HepG2 (cell line): ENCODE measurements around the gene USP7. TPM values are rescaled to one million over a fixed set of nuclear protein-coding genes. Genes with fewer than 3 reads are reported as not detected.

ENCODE experiments used
- ARID5B ChIP-seq: IDR thresholded peaks from 2 replicates; pipeline ENCODE4 v1.4.0; 2020; ENCODE audit warnings: mild to moderate bottlenecking, missing genetic modification reagents
- BCLAF1 ChIP-seq: fragments of 450-650 bp; IDR thresholded peaks from 2 replicates; pipeline ENCODE4 v1.6.1; 2017; ENCODE audit warnings: mild to moderate bottlenecking
- ETV5 ChIP-seq: IDR thresholded peaks from 2 replicates; pipeline ENCODE4 v1.6.1; 2018; ENCODE audit warnings: missing biosample characterization, missing genetic modification reagents, inconsistent platforms, borderline replicate concordance
- IRF2 ChIP-seq: IDR thresholded peaks from 2 replicates; pipeline ENCODE4 v1.6.1; 2018; ENCODE audit warnings: missing genetic modification reagents, missing compliant biosample characterization
- MXI1 ChIP-seq: IDR thresholded peaks from 3 replicates; pipeline ENCODE4 v1.6.1; 2012; ENCODE audit warnings: low read depth, low read length, inconsistent platforms, borderline replicate concordance
- RBM22 ChIP-seq: fragments of 200-400 bp; formaldehyde crosslinking; optimal IDR thresholded peaks from 2 replicates; pipeline ENCODE3; 2017; ENCODE audit warnings: mild to moderate bottlenecking, low read length, moderate library complexity
- REL ChIP-seq: sonication (generic); formaldehyde crosslinking; conservative IDR thresholded peaks from 2 replicates; pipeline ENCODE4 v1.8.0; 2022; ENCODE audit warnings: mild to moderate bottlenecking, missing genetic modification reagents, moderate library complexity
- RELA ChIP-seq: sonication (generic); formaldehyde crosslinking; IDR thresholded peaks from 2 replicates; pipeline ENCODE4 v1.4.0; 2020; ENCODE audit warnings: missing genetic modification reagents
- TEAD3 ChIP-seq: optimal IDR thresholded peaks from 2 replicates; pipeline ENCODE3; 2016; ENCODE audit warnings: borderline replicate concordance
- ZNF124 ChIP-seq: sonication (generic); formaldehyde crosslinking; IDR thresholded peaks from 2 replicates; pipeline ENCODE4 v1.4.0; 2020; ENCODE audit warnings: missing genetic modification reagents
- ZNF235 ChIP-seq: sonication (generic); formaldehyde crosslinking; IDR thresholded peaks from 2 replicates; pipeline ENCODE4 v1.8.1; 2023; ENCODE audit warnings: mild to moderate bottlenecking, missing genetic modification reagents, borderline replicate concordance
- ZNF296 ChIP-seq: sonication (generic); formaldehyde crosslinking; conservative IDR thresholded peaks from 2 replicates; pipeline ENCODE4 v1.5.0; 2020; ENCODE audit warnings: mild to moderate bottlenecking, missing genetic modification reagents
- ZNF549 ChIP-seq: sonication (generic); formaldehyde crosslinking; IDR thresholded peaks from 2 replicates; pipeline ENCODE4 v1.5.0; 2020; ENCODE audit warnings: missing genetic modification reagents
- ZSCAN21 ChIP-seq: sonication (generic); formaldehyde crosslinking; IDR thresholded peaks from 2 replicates; pipeline ENCODE4 v1.8.0; 2022; ENCODE audit warnings: mild to moderate bottlenecking, missing genetic modification reagents, moderate library complexity, borderline replicate concordance
- polyA plus RNA-seq, 8 experiments: library from polyadenylated mRNA; depleted of rRNA in 3 of 8; stranded (reverse) in 7 of 8; unstranded in 1 of 8; fragments of >200 nt; fragmentation: Illumina TruSeq in 4 of 8; extraction: Trizol in 4 of 8; gene quantifications; 2 replicates each; pipeline versions ENCODE4 v1.2.1 to v1.2.3, GENCODE V29; 2011 to 2016; ENCODE audit warnings: low read depth in 4 of 8, missing spikeins in 1 of 8, mixed read lengths in 1 of 8; ENCODE audit not compliant: insufficient read depth in 1 of 8
- total RNA-seq, 5 experiments: library from RNA; depleted of rRNA; stranded (reverse); fragments of >200 nt; fragmentation: Illumina TruSeq; extraction: Trizol; gene quantifications; 2 replicates each; pipeline ENCODE4 v1.2.3, GENCODE V29; 2016; ENCODE audit warnings: low read depth in 1 of 5
- TF ChIP-seq, protein P1 (sequence below): sonication (generic); formaldehyde crosslinking; IDR thresholded peaks from 2 replicates; pipeline ENCODE4 v1.4.0; 2020; ENCODE audit warnings: missing genetic modification reagents
- TF ChIP-seq, protein P2 (sequence below): sonication (generic); formaldehyde crosslinking; IDR thresholded peaks from 2 replicates; pipeline ENCODE4 v1.8.0; 2022; ENCODE audit warnings: mild to moderate bottlenecking, missing genetic modification reagents, moderate library complexity
- TF ChIP-seq, protein P3 (sequence below): sonication (generic); formaldehyde crosslinking; IDR thresholded peaks from 2 replicates; pipeline ENCODE4 v1.5.1; 2020; ENCODE audit warnings: missing genetic modification reagents, mild to moderate bottlenecking, borderline replicate concordance

Gene USP7
- total and polyA plus RNA-seq, 2 of the 13 experiments (the other 11 are each of a cell fraction or from before 2014, with no cell fraction given), result 52.5 to 173 TPM

- TF ChIP-seq BCLAF1, result no peak
- TF ChIP-seq, protein P1, sequence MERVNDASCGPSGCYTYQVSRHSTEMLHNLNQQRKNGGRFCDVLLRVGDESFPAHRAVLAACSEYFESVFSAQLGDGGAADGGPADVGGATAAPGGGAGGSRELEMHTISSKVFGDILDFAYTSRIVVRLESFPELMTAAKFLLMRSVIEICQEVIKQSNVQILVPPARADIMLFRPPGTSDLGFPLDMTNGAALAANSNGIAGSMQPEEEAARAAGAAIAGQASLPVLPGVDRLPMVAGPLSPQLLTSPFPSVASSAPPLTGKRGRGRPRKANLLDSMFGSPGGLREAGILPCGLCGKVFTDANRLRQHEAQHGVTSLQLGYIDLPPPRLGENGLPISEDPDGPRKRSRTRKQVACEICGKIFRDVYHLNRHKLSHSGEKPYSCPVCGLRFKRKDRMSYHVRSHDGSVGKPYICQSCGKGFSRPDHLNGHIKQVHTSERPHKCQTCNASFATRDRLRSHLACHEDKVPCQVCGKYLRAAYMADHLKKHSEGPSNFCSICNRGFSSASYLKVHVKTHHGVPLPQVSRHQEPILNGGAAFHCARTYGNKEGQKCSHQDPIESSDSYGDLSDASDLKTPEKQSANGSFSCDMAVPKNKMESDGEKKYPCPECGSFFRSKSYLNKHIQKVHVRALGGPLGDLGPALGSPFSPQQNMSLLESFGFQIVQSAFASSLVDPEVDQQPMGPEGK (CRISPR knock-in tag), result peak; percentile 71
- TF ChIP-seq, protein P2, sequence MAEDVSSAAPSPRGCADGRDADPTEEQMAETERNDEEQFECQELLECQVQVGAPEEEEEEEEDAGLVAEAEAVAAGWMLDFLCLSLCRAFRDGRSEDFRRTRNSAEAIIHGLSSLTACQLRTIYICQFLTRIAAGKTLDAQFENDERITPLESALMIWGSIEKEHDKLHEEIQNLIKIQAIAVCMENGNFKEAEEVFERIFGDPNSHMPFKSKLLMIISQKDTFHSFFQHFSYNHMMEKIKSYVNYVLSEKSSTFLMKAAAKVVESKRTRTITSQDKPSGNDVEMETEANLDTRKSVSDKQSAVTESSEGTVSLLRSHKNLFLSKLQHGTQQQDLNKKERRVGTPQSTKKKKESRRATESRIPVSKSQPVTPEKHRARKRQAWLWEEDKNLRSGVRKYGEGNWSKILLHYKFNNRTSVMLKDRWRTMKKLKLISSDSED, result no peak
- TF ChIP-seq ZNF296, result no peak
- no peak for TF ChIP-seq ZNF235 (CRISPR knock-in tag)
- TF ChIP-seq ETV5, result peak; percentile 24; the same call in 1 of the 2 replicates
- no peak for TF ChIP-seq TEAD3 (CRISPR knock-in tag)
- TF ChIP-seq REL, result no peak
- TF ChIP-seq RBM22, result peak; percentile 85
- TF ChIP-seq IRF2 (CRISPR knock-in tag), result 0 out of 2 replicates have a peak, but pooled peaks have one; percentile 15
- no peak for TF ChIP-seq ZNF549 (CRISPR knock-in tag)
- TF ChIP-seq MXI1, result no peak
- 0 out of 2 replicates have a peak, but pooled peaks have one; percentile 32 for TF ChIP-seq ZNF124
- TF ChIP-seq RELA (CRISPR knock-in tag), result no peak
- TF ChIP-seq, protein P3, sequence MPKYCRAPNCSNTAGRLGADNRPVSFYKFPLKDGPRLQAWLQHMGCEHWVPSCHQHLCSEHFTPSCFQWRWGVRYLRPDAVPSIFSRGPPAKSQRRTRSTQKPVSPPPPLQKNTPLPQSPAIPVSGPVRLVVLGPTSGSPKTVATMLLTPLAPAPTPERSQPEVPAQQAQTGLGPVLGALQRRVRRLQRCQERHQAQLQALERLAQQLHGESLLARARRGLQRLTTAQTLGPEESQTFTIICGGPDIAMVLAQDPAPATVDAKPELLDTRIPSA (CRISPR knock-in tag), result no peak
- TF ChIP-seq ZSCAN21 (CRISPR knock-in tag), result no peak
- peak; percentile 33; the same call in 1 of the 2 replicates for TF ChIP-seq ARID5B
Observed at GRCh38 chr16:8949536-8950418, 13.9 kb downstream of the USP7 start (continued).
